ENCODE results near the gene PAQR5.
"Not testable (repeated sequence)": the region's sequence is repeated elsewhere in the genome, so short reads cannot be mapped to it uniquely, and the experiment has no call there.

The PAQR5 gene

DNA sequence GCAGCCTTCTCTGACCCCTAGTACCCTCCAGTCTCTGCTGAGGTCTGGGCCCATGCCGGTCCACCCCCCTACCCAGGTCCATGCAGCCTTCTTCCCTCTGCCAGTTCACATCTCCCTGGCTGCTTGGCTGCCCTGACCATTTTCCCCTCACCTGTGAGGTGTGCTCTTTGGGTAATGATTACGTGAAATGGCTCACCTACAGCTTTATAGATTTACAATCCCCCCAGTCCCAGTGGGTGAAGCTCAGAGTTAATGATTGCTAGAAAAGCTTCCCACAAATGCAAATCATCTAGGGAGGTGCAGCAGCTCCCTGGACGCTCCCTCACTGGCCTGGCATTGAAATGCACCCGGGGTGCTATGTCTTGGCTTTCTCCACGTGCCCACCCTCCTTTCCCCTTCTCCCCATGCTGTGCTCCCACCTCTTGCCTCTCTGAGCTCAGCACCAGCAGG is 18.7 kb downstream of the PAQR5 start:
- no peak for DNase-seq

DNA sequence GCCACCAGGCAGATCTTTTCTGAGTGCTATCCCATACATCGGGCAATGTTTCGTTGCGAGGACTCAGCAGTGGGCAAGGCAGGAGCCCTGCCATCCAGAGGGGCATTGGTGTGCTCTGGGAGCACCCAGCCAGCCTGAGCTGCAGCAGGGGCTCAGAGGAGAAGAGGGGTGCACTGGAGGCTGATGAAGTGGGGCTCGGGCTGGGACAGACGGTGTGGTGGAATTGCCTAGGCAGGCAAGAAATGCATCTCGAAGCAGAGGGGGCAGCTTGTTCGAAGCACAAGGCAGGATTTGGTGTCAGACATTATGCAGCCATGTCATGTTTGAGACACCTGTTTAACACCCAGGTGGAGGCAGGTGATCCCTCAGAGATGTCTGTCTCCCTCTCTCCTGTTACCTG is 19.3 kb downstream of the PAQR5 start:
- DNase-seq, result no peak

DNA sequence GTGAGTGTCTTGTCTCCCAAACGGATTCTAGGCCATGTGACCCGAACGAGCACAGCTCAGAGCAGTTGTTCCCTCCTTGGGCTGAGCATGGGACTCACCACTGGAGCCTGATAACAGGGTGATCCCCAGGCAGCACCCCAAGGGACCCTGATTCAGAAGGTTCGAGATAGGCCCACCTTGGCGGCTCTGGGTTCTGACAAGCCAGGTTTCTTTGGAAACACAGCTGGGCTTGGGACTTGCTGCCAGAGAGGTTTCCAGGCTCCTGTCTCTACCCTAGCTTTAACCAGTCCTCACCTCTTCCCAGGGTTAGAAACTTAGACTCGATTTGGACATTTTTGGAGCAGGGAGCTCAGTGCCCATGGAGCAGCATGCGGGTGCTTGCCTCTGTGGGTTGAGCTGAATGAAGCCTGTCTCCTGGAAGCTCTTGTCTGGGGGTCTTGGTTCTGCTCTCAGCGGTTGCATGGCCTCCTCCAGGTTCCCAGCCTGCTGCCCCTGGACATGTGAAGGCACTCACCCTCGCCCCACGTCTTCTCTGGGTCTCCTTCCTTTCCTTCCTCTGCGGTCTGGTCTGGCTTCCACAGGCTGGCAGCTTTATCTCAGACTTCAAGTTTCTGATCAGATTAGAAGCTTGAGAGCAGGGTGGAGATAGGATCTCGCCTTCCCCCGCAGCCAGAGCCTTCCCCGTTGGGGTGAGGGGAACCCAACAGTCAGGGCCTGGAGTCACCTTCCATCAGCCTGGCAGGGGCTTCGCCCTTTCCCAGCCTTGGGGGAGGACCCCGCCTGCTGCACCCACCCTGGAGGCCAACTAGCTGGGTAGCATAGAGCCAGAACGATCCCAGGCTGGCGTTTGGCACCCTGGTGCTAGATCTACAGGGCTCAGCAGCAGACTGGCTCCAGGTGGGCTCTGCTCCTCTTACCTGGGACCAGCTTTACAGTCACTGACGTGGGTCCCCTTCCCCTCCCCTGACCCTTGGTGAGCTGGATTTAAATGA is 21.0 kb downstream of the PAQR5 start:
- DNase-seq, result no peak

DNA sequence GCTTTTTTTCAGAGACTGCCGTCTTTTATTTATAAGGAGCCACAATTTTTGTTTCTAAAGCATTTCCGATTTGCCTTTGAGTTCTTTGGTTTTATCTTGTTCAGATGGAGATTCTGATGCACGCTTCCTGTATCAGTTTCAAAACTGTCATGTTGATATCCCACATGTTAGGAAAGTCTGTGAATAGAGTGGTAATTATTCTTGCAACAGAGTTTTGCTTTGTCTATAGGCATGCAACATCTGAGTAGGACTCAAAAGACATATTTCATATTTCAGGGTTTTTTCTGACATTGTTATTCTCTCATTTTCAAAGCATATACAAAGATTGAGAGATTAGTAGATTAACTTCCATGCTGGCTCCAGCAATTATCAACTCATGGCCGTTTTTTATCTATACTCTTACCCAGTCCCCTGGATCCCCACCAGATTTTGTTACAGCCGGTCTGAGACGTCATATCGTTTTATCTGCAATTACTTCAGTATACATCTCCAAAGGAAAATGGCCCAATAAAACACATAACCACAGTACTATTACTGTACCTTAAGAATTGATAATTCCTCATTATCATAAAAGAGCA is 22.4 kb downstream of the PAQR5 start:
- DNase-seq, result no peak

DNA sequence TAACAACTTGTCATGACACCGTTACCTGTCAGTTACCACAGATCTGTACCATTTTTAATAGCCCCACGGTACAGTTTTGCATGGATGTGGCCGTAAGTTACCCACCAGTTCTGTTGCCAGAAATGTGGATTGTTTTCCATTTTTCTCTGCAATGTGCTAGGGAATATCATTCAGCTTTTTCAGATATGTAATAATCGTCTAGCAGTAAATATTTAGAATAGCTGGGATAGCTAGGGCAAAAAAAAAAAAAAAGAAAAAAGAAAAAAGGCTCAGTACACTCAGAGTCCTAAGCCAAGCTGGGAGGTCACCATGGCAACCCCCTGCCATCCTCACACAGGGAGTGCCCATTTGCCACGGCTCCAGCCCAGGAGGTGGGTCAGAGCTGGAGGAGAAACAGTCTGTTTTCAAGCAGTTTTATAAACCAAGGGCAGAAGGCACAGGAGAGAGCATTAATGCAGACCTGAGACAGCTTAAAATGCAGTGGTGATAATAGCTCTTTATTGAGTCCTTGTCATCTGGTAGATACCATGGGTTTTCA is 25.2 kb downstream of the PAQR5 start:
- peak; percentile 5 for DNase-seq

DNA sequence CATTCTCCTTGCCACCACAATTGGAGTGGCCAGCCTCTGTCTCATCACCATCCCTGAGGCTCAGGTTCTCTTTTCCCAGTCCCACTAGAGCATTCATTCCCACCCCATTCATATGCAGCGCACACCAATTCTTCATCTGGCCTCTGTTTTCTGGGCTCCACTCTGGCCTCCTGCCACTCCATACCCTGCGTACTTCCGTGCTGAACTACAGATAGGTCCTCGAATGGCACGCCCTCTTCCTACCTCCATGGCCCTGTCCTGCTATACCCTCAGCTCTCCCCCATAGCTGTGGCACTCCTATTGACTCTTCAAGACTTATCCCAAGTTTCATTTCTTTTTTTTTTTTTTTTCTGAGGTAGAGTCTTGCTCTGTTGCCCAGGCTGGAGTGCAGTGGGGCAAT is 25.9 kb downstream of the PAQR5 start:
- DNase-seq, result no peak

DNA sequence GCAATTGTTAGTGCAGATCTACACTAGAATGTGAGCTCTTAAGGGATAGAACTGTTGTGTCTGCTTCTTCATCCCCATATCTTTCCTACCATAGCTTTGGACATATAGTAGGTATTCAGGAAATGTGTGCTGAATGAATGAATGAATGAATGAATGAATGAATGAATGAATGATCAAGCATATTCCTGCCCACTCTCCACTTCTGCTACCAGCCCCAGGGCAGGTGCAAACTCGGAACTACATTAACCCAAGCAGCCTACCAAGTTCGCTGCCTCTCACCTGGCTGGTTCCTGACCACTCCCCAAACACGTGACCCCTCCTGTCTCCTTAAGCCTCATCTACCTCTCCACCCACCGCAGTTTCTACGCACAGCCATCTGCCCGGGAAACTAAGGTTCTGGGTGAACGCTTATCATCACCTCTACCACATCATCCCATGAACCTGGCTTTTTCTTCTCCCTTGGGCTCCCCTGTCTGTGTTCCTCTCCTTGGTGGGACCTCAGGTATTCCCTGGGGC is 26.8 kb downstream of the PAQR5 start:
- no peak for DNase-seq

DNA sequence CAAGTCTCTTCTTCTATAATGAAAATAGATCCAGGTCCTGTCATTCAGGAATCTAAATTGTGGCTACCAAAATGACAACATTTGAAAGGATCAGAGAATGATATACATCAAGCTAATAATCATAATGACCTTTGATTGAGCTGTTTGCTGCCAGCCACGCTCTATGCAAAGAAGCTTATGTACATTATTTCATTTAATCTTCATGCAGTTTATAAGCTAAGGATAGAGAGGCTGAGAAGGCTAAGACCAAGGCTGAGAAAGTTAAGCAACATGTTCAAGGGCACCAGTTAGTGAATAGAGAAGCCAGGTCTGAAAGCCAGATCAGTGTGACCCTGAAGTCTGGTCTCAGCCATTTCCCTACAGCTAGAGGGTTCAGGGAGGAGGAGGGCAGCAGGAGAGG is 29.4 kb downstream of the PAQR5 start:
- no peak for DNase-seq

DNA sequence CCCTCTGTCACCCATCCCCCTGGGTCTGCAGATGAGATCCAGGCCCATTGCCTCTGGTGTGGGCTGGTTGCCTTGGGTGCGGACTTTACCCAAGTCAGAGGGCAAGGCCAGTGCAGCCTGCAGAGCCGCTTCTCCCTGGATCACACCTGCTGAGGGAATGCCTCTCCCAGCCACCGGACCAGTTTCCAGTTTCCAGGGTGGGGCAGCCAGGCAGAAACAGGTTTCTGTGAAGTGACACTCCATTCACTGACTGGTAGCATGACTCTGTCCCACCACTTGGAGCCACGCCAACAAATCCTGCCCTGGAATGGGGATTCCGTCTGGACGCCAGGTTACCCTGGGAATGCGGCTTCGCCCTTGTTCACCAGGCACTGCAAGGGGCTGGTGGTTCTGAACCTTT is 30.0 kb downstream of the PAQR5 start:
- no peak for DNase-seq

DNA sequence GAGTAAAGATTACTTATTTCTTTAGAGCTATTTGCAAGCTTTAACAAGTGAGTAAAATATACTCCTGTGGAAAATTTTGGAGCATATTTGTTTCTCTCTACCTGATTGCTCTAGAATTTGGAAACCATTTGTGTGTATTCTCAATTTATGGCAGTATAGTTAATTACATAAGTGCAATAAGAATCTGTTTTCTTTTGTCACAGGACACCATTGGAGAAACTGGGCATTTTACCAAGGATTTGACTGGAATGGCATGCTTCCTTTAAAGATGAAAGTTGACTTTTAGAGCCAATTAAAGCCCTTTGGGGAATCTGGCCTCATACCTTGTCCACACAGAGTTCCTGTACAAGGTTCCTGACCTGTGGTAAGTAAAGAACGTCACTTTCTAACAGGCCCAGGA is 38.4 kb downstream of the PAQR5 start:
- no peak for DNase-seq

DNA sequence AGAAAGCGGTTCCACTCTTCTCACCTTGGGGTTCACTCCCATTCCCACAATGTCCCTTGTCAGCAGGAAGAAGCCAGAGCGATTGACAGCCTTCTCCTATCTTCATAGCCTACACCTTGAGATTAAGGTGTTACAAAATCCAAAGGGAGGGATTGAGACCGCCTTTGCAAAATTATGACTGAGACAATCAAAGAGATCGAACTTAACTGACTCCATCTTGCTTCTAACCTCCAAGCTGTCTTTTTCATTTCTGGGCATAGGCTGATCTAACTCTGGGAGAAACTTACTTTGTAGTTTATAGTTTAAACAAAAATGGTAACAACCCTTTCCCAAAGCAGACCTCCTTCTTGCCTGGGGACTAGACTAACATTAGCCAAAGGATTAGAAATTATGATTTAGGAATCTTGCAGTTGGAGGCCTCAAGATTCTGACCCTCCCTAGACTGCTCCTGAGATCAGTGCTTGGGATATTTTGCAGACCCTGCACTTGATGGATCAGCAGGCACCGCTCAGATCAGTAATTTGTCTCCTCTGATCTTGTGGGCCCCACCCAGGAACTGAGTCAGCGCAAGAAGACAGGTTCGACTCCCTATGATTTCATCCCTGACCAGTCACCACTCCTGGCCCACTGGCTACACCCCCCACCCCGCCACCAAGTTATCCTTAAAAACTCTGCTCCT is 40.0 kb downstream of the PAQR5 start:
- DNase-seq, result no peak

DNA sequence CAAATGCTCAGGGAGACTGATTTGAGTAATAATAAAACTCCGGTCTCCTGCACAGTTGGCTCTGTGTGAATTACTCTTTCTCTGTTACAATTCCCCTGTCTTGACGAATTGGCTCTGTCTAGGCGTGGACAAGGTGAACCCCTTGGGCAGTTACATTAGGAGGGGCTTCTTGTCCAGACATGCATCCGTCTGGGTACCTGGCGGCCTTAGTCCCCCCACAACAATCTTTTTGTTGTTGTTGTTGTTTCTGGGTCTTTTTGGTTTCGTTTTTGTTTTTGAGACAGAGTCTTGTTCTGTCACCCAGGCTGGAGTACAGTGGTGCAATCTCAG is 40.5 kb downstream of the PAQR5 start:
- not testable (repeated sequence) for DNase-seq

DNA sequence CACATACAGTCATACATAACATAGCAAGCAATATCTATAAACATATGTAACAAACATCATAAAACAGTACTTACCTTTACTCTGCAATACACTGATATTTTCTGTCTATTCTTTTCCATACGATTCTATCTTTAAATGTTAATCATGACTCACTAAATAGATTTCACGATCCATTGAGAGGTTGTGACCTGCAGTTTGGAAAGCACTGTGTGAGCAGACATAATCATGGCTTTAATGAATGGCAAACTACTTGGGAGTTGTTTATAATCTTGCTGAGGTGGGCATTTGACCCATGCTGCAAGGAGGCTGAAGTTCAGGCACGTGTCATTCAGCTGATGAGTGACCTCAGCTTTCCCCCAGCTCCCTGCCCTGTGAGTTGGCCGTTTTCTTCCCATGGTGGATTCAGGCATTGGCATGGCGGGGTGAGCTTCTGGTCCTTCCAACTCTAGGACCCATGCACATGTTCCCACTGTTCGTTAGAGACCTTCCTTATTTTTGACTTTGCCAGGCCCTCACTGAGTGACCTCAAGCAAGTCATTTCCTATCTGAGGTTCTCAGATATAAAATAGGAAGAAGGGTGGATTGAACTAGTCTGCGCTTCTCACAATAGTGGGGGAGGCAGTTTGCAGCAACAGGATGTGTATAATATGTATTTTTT is 41.7 kb downstream of the PAQR5 start:
- DNase-seq, result no peak

DNA sequence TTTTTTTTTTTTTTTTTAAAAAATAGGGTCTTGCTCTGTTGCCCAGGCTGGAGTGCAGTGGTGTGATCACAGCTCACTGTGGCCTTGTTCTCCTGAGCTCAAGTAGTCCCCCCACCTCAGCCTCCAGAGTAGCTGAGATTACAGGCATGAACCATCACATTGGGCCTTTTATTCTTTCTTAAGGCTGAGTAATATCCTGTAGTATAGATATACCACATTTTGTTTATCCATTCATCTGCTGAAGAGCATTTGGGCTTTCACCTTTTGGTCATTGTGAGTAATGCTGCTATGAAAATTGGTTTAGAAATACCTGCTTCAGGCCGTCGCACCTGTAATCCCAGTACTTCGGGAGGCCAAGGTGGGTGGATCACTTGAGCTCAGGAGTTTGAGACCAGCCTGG is 42.6 kb downstream of the PAQR5 start:
- DNase-seq, result no peak

DNA sequence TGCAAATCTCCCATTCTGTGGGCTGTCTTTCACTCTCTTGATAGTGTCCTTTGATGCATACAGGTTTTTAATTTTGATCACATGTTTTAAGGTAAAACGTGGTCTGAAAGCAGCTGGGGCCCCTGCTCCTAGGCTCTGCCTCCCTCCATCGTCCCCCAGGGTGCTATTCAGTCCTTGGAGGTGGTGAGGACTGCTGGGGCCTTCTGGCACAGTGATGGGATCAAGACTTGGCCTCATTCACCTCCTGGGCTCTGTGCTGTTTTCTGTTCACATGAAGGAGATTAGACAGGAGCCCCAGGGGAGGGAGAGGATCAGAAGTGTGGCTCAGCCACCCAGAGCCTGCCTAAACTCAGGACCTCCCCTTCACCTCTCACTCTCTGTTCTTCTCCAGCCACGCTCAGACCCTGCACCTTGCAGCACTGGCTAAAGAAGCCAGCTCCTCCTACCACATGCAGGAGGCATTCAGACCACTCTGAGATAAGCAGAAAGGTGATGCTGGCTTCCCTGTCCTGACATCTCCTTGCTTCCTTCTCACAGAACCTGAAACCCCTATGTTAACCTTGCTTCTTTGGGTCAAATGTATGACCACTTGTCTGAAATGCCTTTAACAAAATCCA is 43.9 kb downstream of the PAQR5 start:
- no peak for DNase-seq

DNA sequence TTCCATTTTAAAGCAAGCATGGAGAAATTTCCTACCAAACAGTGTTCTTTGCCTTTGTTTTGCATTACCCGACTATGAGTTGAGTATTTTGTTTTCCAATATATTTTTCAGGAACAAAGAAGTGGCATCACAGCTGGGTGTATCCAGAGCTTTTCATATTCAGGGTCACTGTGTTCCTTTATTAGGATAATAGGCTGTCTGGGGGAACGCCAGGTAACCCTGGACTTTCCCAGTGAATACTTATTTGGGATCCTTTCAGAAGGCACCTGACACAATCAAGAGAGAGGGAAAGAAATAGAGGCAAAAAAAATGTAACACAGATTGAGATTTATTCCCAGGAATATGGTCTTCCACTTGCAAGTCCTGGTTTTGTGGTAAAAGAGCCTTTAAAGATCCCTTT is 44.4 kb downstream of the PAQR5 start:
- DNase-seq, result no peak

DNA sequence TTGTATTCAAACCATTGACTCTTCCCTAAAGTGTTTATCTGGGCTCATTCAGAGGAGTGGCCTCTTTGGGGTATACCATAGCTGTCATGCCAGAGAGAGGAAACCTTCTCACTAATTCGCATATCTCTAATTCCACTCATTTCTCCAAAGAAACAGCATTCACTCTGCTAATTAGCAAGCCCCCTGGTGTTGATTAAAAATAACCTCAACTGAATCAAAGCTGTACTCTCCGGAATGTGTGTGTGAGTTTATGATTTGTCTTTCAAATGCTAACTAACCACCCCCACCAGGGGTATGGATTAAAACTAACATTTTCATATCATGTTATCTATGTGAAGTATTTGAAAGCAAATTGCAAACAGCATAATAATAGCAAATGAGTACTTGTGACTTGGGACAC is 45.5 kb downstream of the PAQR5 start:
- DNase-seq, result no peak

DNA sequence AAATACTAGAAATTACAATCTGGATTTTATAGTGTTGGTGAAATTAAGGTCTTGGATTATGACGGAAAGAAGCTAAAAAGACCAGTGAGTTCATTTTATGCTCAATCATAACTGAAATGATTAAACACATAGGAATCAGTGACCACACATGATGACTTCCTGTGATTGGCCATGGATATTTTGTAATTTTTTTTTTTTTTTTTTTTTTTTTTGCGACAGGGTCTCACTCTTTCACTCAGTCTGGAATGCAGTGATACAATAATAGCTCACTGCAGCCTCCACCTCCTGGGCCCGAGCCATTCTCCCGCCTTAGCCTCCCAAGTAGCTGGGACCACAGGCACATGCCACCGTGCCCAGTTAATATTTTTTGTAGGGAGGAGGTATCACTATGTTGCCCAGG is 47.4 kb downstream of the PAQR5 start:
- no peak for DNase-seq

DNA sequence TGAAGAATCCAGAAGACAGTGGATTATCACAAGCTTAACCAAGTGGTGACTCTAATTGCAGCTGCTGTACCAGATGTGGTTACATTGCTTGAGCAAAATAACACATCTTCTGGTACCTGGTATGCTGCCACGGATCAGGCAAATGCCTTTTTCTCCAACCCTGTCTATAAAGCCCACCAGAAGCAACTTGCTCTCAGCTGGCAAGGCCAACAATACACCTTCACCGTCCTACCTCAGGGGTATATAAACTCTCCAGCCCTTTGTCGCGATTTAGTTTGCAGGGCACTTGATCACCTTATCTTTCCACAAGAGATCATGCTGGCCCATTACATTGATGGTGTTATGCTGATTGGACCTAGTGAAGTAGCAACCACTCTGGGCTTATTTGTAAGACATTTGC is 52.6 kb downstream of the PAQR5 start:
- no peak for DNase-seq

DNA sequence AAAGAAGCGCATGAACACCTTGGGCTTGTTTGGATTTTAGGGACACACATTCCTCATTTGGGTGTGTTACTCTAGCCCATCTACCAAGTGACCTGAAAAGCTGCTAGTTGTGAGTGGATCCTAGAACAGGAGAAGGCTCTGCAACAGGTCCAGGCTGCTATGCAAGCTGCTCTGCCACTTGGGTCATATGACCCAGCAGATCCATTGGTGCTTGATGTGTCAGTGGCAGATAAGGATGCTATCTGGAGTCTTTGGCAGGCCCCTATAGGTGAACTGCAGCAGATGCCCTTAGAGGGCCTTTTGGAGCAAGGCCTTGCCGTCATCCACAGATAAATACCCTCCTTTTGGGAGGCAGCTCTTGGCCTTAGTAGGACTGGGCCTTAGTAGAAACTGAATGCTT is 53.2 kb downstream of the PAQR5 start:
- DNase-seq, result no peak

DNA sequence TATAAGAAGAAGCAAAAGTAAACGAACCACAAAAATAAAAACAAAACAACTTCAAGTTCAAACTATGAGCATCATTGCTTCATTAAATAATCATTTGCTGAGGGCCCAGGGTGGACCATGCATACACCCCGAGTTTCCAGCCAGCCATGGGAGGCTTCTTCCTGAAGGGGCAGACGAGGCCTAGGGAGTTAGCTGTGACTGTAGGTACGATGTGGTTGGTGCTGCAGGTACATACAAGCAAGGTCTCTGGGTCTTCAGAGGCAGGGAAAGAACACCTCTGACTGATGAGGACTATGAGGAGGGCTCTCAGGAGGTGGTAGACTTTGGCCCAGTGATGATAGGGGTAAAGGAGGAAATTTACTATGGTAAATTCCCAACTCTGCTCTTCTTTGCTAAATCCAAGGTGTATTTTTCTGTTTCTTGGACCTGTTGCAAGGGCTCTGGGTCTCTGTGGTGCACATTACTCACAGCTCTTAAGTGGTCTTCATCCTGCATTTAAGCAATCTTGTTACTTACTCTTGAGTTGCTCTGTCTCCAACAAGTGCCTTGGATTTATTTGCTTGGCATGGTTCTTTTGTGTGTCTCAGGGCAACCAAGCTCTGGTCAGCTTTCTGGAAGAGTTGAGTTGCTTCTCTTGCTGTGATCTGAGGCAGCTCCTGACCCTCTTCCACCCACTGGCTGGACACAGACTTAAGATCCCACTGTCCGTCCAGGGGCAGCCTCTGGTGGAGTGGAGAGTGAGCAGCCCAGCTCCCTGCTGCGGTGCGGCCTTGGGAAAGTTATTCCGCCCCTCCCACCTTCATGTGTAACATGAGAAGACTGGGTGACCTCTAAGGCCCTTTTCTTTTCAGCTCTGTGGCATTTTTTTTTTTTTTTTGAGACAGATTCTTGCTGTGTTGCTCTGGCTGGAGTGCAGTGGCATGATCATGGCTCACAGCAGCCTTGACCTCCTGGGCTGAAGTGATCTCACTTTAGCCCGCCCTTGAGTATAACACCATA is 59.4 kb downstream of the PAQR5 start:
- no peak for DNase-seq

All from NCI-H2227 treated with DMSO at 0.1 percent for 48 hours (cell line).